ENCODE data around the gene CA10. TPM values are rescaled to one million over a fixed set of nuclear protein-coding genes. Genes with fewer than 3 reads are reported as not detected.

The CA10 gene
- total RNA-seq, 1 experiment from 2014 or later = not detected

GRCh38 chr17:51855806-51856205, 302.7 kb downstream of the CA10 start:
- Histone ChIP-seq H3K27ac (no peak overlapping the region), H3K9me2 (ENCODE audit: insufficient read depth) (no peaks in the 10 kb centered on the region), H3K79me2 (ENCODE audit: low read depth) (no peaks in the 10 kb centered on the region), H3K4me3 (no peak overlapping the region), H3K4me2 (no peak overlapping the region), H4K20me1 (ENCODE audit: insufficient read depth) (no peaks in the 10 kb centered on the region), H2AFZ (no peak overlapping the region), H3K9me3 (ENCODE audit: insufficient read depth, low read depth) (no peaks in the 10 kb centered on the region), H3K36me3 (ENCODE audit: low read depth) (no peaks in the 10 kb centered on the region), H3K27me3 (ENCODE audit: insufficient read depth, low read depth) (peaks cover 4% of the 10 kb centered on the region; the same call in 1 of the 2 replicates), H3K4me1 (replicated peaks; ENCODE audit: insufficient read depth) (no peaks in the 10 kb centered on the region), H3F3A (ENCODE audit: insufficient read depth, low read depth) (no peaks in the 10 kb centered on the region)
- intact Hi-C loops (cut with micrococcal nuclease; ENCODE audit: unreplicated experiment) = no loop called here
- no peak for TF ChIP-seq CTCF (conservative IDR thresholded peaks at IDR 0.05)
- no peak for TF ChIP-seq EZH2 (IDR thresholded peaks at IDR 0.05; ENCODE audit: low read depth)
- DNase-seq = no peak
- CTCF ChIA-PET = no interaction called here
- BruUV-seq (replicated peaks) = no TSS peak
- POLR2A ChIA-PET (ENCODE audit: unreplicated experiment) = no interaction called here

GRCh38 chr17:51853857-51854256, 304.7 kb downstream of the CA10 start:
- BruUV-seq (replicated peaks) = no TSS peak
- CTCF ChIA-PET = no interaction called here
- no peak overlapping the region for H3K4me2 ChIP-seq
- intact Hi-C loops (cut with micrococcal nuclease; ENCODE audit: unreplicated experiment) = no loop called here
- TF ChIP-seq EZH2 (IDR thresholded peaks at IDR 0.05; ENCODE audit: low read depth) (no peak), CTCF (conservative IDR thresholded peaks at IDR 0.05) (no peak)
- no peaks in the 10 kb centered on the region for H3K36me3 ChIP-seq (ENCODE audit: low read depth)
- no peak for DNase-seq
- POLR2A ChIA-PET (ENCODE audit: unreplicated experiment) = no interaction called here
- peaks cover 4% of the 10 kb centered on the region; the same call in 1 of the 2 replicates for H3K27me3 ChIP-seq (ENCODE audit: insufficient read depth, low read depth)
- no peaks in the 10 kb centered on the region for H3K79me2 ChIP-seq (ENCODE audit: low read depth)
- no peak overlapping the region for H3K27ac ChIP-seq
- H2AFZ ChIP-seq = no peak overlapping the region
- H3K4me1 ChIP-seq (replicated peaks; ENCODE audit: insufficient read depth) = no peaks in the 10 kb centered on the region
- no peaks in the 10 kb centered on the region for H3F3A ChIP-seq (ENCODE audit: insufficient read depth, low read depth)
- no peaks in the 10 kb centered on the region for H3K9me3 ChIP-seq (ENCODE audit: insufficient read depth, low read depth)
- H4K20me1 ChIP-seq (ENCODE audit: insufficient read depth) = no peaks in the 10 kb centered on the region
- no peaks in the 10 kb centered on the region for H3K9me2 ChIP-seq (ENCODE audit: insufficient read depth)
- H3K4me3 ChIP-seq = no peak overlapping the region

- Histone ChIP-seq H3K79me2 (ENCODE audit: low read depth) (no peaks in the 10 kb centered on the region), H2AFZ (no peak overlapping the region), H3F3A (ENCODE audit: insufficient read depth, low read depth) (no peaks in the 10 kb centered on the region), H3K9me2 (ENCODE audit: insufficient read depth) (no peaks in the 10 kb centered on the region), H3K27ac (no peak overlapping the region), H3K27me3 (ENCODE audit: insufficient read depth, low read depth) (peaks cover 4% of the 10 kb centered on the region; the same call in 1 of the 2 replicates), H3K4me3 (no peak overlapping the region), H3K9me3 (ENCODE audit: insufficient read depth, low read depth) (no peaks in the 10 kb centered on the region), H3K36me3 (ENCODE audit: low read depth) (no peaks in the 10 kb centered on the region), H4K20me1 (ENCODE audit: insufficient read depth) (no peaks in the 10 kb centered on the region), H3K4me2 (no peak overlapping the region), H3K4me1 (replicated peaks; ENCODE audit: insufficient read depth) (no peaks in the 10 kb centered on the region)
- no TSS peak for BruUV-seq (replicated peaks)
- intact Hi-C loops (cut with micrococcal nuclease; ENCODE audit: unreplicated experiment) = no loop called here
- CTCF ChIA-PET = no interaction called here
- DNase-seq = no peak
- TF ChIP-seq EZH2 (IDR thresholded peaks at IDR 0.05; ENCODE audit: low read depth) (no peak), CTCF (conservative IDR thresholded peaks at IDR 0.05) (no peak)
- POLR2A ChIA-PET (ENCODE audit: unreplicated experiment) = no interaction called here
These were observed 305.9 kb downstream of the CA10 start for GRCh38 chr17:51852603-51853002.

All from PC-9 (cell line).